Prostate gland (tissue), 2 donors: Measurements from ENCODE around the gene MICAL3.

Experiments
- CTCF ChIP-seq, 4 experiments: fragments of 200-600 bp in 2 of 4; fragments of 450-650 bp in 2 of 4; sonication (generic) in 2 of 4; IDR thresholded peaks; 1 replicate in 3 of 4; 2 replicates in 1 of 4; pipeline ENCODE4 v1.5.1; 2016 to 2019; ENCODE audit warnings: antibody characterized with exemption in 4 of 4, mild to moderate bottlenecking in 2 of 4, moderate library complexity in 2 of 4
- POLR2AphosphoS5 ChIP-seq: sonication (generic); formaldehyde crosslinking; IDR thresholded peaks from one replicate; pipeline ENCODE4 v1.6.1; 2017; ENCODE audit warnings: antibody characterized with exemption

GRCh38 chr22:17969701-17970113 lies 54.7 kb downstream of the MICAL3 start:
- TF ChIP-seq CTCF (IDR thresholded peaks at IDR 0.05) (no peak), POLR2AphosphoS5 (no peak)
